ENCODE results near the gene BCR. TPM values are rescaled to one million over a fixed set of nuclear protein-coding genes. Genes with fewer than 3 reads are reported as not detected.
A peak's percentile ranks its signal among the peaks of the same experiment; 100 is the strongest.

The BCR gene
- polyA plus RNA-seq, 10 donors = 13.5 to 23.5 (median 16.8) TPM

DNA sequence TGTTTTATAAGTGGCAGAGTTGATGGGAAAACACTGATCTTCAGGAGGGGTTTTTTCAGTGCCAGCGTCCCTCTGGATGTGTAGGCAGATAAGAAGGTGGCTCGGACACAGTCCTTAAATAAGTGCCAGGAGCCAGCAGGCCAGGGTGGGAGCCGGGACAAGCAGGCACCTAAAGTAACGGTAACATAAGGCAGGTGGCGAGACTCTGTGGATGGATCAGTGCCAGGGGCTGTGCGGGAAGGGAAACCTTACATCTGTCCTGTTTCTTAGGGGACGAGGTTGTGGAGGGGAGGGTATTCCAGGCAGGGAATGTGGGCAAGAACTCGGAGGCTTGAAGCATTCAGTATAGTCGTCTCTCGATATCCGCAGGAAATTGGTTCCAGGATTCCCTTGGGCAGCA, 15.9 kb downstream of the BCR start:
- DNase-seq = no peak

DNA sequence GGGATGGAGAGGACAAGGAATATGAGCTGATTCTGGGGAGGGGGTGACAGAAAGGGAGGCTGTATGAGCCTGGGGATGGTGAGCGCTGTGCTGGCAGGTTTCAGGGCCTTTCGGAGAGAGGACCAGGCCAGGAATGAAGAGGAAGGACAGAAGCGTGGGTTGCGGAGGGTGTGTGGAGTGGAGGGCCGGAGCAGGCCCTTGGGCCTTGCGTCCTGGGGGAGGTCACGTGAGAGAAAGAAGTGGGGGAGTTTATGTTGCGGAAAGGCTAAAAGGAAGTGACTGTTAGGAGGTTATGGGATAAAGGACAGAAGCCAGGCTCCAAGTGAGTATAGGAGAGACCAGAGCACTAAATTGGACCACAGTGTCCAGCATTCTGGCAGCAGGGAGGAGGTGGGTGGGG, 17.5 kb downstream of the BCR start:
- no peak for DNase-seq

DNA sequence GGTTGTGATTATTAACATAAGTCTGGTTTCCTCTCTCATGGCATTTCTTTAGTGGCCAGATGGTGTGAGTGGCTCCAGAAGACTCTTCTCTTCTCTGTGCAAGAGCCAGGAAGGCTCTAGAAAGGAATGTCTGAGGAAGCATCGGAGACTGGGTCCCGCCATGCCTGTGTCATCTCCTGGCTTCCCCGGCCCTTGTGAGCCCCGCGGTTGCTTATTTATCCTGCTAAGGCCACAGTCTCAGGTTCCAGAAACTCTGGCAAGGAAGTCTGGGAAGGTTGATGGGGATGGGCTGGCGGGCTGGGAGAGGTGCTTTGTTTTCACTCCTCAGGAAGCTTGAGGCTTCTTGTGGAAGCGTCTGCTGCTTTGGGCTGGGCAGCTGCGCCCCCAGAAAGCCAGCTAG, 18.9 kb downstream of the BCR start:
- no peak for DNase-seq

DNA sequence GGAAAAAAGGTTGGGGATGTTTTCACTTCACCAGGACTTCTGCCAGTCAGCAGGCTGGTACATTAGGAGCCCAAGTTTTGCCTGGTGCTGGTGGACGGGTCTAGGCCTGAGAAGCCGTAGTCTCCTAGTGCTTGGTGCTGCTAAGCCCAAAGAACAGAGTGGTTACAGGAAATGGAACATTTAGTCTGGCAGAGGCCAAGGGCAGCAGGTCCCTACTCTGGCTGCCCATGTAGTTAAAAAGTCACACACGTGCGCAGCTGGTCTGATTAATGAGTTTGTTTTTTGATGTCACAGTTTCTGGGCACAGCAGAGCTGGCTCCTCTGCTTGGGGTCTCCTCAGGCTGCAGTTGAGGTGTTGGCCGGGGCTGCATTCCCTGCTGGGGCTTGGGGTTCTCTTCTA, 20.6 kb downstream of the BCR start:
- DNase-seq = no peak

DNA sequence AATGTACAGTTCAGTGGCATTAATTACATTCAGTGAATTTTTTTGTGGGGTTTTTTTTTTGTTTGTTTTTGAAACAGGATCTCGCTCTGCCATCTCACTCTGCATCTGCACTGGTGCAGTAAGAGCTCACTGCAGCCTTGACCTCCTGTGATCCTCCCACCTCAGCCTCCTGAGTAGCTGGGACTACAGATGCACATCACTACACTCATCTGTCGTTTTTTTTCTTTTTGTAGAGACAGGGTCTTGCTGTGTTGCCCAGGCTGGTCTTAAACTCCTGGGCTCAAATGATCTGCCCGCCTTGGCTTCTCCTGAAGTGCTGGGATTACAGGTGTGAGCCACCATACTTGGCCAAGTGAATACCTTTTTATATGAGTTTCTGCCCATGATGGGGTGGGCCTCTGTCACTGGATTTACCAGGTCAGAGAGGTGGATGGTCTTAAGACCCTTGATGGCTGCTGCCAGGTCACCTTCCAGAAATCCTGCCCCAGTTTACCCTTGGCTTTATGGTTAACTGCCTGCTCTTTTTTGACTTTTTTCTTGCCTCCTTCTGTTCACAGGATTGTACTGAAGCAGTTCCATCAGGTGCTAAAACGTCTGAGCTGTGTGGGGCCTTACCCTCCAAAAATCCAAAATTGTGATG, 22.6 kb downstream of the BCR start:
- DNase-seq = no peak

DNA sequence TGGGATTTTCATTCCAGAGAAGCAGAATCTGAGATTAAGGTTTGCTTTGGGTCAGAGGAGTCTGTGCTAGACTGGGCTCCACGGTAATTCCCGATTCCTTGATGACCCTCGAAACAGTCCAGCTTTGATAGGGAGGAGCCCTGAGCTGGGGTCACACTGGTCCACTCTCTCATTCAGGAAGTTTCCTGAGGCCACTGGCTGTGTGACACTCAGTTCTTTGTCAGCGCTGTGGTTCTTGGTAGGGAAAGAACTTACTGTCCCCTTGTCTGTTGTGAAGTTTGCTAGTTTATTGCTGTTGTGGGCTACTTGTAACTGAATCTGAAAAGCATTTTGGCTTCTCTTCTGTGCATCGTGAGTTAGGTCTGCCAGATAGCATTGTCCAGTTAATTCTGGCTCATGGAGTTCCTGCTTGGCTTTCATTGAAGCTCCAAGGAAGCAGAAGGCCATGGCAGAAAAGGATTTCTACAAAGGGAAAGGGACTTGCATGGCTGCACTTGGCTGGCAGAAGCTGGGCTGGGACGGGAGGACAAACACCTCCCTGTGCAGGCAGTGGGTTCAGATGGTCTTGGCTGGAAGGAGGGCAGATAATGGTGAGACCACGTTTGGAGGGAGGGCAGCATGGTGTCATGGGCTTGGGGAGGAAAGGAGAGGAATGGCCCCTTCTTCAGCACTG, 23.3 kb downstream of the BCR start:
- DNase-seq = peak in 1 of 3 donors; percentile 40

DNA sequence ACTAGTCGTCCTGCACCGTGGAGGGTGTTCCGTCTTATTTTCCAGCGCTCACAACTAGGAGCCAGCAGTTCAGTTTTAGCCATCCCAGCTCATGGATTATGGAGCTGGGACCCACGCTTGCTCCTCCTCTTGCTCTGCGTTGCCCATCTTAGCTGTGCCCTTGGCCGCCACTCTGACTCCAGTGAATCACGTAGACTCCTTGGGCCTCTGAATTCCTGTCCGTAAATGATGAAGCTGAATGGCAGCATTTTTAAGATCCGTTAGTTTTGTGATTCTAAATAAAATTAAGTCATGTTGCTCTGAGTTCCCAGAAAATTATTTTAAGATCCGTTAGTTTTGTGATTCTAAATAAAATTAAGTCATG, 23.8 kb downstream of the BCR start:
- no peak for DNase-seq

DNA sequence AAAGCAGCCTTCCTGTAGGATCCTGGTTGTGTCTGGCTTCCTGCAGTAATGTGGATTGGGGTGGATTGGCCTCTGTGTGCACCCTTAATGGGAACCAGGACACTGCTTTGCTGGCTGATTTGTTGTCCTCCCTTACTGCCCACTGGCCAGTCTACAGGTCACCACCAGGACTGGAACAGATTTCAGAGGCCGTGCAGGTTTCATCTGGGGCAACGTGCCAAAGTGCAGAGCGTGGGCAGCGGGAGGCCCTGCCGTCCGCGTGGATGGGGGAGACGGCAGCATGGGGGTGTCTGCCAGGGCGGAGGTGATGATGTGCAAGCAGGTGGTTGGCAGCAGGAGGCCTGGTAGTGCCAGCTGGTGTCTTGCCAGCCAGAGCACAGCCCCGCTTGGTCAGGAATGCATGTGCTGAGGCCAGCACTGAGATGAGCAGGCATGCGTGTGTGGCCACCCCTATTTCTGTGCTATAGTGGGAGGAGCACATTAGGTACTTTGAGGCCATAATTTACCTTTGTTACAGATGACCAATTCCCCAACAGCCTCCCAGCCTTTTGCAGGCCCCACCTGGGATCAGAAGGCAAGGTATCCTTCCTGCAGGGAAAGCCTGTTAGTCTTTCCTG, 24.3 kb downstream of the BCR start:
- DNase-seq = peak in 2 of 3 donors; percentile 68 to 70

DNA sequence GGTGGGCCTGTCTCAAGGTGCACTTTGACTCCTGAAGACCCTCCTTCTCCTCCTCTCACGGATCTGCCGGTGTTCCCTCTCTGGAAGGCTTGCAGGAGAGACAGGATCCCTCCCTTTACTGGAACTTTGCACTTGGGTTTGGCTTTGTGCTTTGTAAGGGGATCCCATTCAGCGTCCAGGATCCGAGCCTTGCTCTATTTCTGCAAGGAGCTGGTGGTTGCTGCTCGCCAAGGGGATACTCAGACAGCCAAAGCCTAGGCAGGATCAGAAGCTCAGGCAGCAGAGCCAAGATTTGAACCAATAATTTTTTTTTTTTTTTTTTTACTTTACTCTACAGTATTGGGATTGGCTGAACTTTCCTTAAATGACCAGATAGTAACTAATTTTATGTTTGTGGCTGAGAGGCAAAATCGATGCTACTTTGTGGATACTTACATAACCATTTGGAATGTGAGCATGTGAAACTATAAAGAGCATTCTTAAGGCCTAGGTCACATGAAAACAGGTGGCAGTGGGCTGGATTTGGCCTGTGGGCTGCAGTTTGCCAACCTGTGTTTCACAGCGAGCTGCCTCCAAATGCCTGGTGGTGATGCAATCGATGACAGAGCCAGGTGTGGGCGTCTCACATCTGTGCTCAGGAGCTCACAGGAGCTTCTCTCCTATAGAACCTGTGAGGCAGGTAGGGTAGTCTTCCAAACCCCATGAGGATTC, 25.2 kb downstream of the BCR start:
- peak in 1 of 3 donors; percentile 75 for DNase-seq

DNA sequence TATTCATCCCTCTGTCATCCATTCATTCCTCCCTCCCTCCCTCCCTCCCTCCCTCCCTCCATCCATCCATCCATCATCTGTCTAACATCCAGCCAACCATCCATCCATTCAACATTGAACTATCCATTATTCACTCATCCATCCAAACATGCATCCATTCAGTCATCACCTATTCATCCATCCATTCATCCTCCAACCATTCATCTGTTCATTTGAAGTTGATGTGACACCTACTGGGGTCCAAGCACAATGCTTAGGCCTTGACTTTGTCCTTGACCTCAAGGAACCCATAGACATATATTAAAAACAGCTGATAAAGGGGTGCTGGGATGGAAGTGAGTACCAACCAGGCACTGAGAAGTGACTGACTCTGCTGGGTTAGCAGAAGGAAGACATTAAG, 26.6 kb downstream of the BCR start:
- no peak for DNase-seq

DNA sequence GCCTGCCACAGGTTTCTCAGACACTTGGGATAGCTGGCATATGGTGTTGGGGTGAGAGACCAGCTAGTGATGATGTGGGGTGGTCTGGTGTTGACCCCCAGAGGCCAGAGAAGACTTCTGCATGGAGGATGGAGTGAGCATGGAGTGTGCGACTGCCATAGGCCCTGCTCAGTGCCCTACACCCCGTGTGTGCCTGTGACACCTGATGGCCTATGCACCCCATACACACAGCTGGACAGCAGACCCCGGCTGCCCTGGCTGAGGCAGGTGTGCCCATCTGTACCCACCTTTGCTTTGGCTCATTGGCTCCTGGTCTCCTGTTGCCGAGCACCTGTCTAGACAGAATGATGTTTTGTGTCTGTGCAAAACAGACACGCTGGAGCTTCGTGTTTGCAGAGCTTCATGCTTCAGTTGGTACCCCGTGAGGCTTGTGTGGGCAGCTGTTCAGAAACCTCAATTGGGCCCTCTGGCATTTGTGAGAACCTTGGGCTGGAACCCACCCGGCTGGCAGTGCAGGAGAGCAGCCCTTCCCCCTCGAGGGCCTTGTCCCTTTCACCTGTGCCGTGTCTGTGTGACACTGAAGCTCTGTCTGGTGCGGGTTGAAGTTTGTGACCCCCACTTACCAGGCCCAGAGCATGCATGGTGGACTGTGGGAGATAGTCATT, 27.6 kb downstream of the BCR start:
- no peak for DNase-seq

DNA sequence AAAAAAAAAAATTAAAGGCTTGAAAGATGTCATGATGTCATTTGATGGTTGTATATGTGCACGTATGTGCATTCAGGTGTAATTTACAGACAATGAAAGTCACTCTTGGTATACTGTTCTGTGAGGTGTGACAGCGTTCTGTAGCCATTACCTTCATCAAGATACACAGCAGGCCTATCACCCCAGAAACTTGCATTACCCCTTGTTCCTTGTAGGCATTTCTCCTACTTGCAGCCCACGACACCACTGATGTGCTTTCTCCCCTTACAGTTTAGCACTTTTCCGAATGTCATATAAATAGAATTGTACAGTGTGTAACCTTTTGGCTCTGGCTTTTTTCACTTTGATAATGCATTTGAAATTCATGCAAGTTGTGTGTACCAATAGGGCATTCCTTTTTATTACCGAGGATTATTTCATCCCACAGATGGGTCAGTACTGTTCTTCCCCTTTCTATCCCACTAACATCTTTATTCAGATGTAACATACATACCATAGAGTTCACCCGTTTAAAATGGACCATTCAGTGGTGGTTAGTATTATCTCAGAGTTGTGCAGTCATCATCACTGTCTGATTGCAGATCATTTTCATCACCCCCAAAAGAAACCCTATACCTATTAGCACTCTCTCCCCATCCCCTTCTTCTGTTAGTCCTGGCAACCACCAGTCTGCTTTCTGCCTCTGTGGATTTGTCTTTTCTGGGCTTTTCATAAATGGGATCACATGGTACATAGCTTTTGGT, 30.3 kb downstream of the BCR start:
- DNase-seq = no peak

DNA sequence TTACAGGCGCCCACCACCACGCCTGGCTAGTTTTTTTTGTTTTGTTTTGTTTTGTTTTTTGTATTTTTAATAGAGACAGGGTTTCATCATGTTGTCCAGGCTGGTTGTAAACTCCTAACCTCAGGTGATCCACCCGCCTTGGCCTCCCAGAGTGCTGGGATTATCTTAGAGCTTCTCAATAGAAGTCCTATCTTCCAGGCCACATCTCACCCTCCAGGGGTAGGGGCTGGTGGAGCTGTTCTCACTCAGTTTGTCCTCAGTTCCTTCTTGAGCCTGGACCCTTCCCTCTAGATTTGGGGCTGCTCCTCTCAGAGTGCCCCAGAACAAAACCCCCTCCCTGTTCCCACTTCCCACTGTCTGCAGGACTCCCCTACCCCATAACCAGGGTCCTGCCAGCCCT, 31.3 kb downstream of the BCR start:
- DNase-seq = no peak

DNA sequence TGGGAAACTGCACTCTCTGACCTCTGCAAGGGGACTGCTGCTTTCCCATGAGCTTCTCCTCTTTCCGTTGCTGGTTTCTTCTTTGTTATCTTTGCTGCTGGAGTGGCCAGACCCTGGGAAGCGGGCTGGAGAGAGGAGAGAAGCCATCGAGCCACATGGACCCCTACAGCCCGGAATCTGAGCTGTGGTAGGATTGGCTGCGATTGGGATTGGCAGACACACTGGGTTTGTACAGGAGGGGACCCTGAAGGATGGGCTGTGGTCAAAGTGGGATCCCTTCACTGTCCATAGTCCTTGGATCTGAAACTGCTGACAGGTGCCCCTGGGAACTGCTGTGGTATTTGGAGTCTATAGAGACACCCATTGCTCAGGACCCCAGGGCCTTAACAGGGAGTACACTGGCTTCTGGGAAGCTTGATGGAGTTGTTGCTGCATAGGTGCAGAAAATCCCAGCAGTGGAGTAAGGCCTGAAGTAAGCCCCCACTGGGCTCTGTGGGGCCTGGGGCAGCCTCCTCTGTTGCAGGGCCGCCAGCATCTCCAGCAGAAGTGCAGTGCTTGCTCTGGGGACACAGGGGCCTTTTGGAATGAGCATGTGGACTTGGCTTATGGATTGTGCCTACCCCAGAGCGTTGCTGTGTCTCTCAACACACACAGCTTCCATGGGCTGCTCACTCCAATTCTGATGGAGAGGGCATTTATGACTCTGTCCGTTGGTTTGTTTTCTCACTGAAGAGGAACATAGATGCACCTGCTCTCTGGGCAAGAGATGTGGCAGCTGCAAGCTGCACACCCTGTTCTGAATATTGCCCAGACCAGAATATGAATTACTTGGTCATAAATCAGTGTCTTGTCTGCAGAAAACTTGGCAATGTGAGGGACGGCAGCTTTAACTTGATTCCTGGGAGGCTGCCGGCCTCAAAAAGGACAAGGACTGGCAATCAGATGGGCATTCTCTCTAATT, 32.0 kb downstream of the BCR start:
- DNase-seq = peak in 1 of 3 donors; percentile 53

DNA sequence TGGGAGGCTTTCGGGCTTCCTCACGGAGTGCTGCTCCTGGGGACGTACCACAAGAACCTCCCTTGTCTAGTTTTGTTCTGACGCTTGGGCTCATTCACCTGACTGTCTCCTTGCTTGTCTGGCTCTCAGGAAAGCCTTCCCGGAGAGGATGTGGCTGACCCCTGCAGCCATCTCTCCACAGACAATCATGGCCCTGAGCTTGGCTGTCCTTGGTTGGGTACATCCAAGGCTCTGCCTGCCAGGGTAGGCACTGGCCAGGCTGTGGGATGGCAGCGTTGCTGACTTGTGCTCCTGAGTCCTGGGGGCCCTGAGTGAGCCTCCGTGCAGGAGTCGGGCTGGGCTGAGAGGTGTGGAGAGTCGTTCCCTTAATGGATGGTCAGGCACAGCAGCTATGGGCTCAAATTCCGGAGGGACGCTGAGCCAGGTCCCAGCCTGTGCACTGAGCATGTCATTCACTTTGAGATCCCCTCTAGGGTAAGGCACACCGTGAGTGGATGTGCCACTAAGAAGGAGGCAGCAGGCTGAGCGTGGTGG, 32.8 kb downstream of the BCR start:
- no peak for DNase-seq

DNA sequence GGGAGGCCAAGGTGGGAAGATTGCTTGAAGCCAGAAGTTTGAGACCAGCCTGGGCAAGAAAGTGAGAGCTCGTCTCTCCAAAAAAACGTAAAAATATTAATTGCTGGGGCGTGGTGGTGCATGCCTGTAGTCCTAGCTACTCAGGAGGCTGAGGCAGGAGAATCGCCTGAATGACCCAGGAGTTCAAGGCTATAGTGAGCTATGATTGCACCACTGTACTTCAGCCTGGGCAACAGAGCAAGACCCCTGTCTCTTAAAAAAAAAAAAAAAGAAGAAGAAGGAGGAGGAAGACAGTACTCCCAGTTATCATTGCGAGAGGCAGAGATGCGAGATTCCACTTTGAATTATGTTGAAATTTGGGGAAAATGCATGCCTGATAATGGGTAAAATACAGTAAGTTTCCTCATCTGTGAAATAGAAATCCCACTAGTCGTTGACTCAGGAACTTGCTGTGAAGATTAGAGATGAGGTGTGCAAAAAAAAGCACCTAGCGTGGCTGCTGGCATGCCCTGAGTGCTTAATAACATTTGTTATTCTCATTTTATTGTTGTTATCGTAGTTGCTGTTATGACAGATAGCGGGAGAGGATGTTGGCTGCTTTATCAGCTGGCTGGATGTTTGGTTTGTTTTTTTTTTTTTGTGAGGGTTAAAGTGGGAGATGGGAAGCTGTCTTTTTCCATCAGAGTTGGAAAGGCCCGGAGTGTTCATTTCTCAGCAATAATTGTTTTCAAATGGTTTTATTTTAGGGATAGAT, 33.4 kb downstream of the BCR start:
- DNase-seq = no peak

DNA sequence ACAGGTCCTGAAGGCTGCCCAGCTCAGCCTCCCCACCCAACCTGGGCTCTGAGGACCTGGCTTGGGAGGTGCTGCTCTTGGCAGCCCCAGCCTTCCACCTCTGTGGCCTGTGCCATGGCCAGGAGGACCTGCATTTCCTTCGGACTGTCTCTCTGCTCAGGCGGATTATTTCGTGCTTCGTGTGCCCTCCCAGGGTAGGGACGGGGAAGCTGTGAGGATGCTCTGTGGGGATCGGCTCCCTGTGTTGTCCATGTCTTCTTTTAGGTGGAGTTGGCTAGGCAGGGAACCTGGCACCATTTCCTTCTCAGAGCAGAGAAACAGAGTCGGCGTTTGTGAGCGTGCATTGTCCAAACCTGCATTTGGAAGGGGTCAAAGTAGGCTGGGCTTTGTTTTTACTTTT, 34.1 kb downstream of the BCR start:
- DNase-seq = no peak

DNA sequence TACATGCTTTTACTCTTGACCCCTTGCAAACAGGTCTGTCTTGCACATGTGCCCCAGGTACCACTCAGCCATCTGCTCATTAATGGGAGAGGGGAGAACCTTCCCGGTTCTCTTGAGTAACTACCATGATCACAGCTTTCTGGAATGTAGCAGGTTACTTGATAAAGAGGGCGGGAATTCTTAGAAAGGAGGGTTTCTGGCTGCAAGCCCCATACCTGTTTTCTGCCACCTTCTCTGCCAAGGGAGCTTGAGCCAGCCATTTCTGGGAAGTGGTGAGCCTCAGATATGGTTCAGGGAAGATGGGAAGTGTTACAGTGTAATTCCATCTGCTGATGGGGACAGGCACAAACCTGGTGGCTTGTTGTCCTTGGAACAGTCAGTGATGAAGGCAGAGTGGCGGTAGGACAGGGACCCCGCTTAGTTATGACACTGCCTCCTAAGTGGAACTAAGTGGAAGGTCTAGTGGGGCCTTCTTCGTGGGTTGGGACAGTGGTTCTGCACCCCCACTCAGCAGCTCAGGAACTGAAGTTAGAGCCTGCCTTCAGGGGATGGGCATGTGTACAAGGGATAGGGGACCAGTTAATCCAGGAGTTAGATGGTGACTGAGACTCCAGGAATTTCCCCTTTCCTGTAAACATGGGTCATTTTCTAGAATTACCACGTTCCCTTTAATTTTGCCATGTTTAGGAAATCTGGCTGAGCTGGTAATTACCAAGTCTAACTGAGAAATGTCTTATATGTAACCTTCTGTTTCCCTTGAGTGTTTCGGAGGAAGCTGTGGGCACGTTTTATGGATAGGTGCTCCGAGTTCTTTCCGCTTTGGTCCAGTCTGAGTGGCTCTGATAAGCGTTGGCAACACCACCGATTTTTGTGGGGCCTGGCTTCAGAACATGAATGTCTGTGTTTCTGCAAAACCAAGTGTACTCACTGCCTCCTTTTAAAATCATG, 35.3 kb downstream of the BCR start:
- no peak for DNase-seq
